Right lobe of liver (tissue), 4 donors: Measurements from ENCODE around the gene NPFFR1.

Experiments used
- POLR2A ChIP-seq: fragments of 450-650 bp; IDR thresholded peaks from one replicate; pipeline ENCODE4 v1.6.1; 2017; ENCODE audit warnings: antibody characterized with exemption, mild to moderate bottlenecking
- TF ChIP-seq, protein P1 (sequence below), 4 donors: fragments of 200-600 bp in 3 of 4; fragments of 450-650 bp in 1 of 4; IDR thresholded peaks; one replicate each; pipeline versions ENCODE4 v1.5.1 to v1.8.0; 2016 to 2022; ENCODE audit warnings: antibody characterized with exemption in 4 of 4, mild to moderate bottlenecking in 2 of 4
- donor health status: DM: no; HTN: no; CAD: no.
- donor health status: DM: no; HTN: no; CAD: no.
- donor health status: DM: no; HTN: yes; CAD: no.

DNA sequence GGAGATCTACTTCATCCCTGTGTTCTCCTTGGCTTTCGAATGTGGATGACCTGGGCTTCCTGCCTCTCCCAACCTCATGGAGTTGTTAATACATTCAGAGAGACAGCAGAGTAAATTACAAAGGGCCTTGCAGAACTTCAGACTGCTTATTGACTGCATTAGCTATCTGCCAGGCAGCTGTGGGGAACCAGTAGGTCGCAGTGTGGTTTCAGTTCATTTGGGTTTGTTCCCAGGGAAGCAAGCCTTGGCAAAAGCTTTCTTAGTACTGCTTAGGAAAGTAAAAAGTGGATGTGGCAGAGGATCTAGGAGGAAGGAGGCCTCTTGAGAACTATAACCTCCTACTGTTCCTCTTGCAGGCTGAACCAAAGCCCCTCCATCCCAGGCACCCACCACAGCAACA is 9.2 kb downstream of the NPFFR1 start:
- TF ChIP-seq, protein P1, sequence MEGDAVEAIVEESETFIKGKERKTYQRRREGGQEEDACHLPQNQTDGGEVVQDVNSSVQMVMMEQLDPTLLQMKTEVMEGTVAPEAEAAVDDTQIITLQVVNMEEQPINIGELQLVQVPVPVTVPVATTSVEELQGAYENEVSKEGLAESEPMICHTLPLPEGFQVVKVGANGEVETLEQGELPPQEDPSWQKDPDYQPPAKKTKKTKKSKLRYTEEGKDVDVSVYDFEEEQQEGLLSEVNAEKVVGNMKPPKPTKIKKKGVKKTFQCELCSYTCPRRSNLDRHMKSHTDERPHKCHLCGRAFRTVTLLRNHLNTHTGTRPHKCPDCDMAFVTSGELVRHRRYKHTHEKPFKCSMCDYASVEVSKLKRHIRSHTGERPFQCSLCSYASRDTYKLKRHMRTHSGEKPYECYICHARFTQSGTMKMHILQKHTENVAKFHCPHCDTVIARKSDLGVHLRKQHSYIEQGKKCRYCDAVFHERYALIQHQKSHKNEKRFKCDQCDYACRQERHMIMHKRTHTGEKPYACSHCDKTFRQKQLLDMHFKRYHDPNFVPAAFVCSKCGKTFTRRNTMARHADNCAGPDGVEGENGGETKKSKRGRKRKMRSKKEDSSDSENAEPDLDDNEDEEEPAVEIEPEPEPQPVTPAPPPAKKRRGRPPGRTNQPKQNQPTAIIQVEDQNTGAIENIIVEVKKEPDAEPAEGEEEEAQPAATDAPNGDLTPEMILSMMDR (IDR thresholded peaks at IDR 0.05), result no peak
- no peak for TF ChIP-seq POLR2A
